Measurements from ENCODE around the gene DDX6. TPM values are rescaled to one million over a fixed set of nuclear protein-coding genes. Genes with fewer than 3 reads are reported as not detected.

Gene DDX6
- total and polyA plus RNA-seq, 9 of the 15 experiments (the other 6 are each of a cell fraction or from before 2014, with no cell fraction given), result 10.0 to 102 (median 58.2) TPM

DNA sequence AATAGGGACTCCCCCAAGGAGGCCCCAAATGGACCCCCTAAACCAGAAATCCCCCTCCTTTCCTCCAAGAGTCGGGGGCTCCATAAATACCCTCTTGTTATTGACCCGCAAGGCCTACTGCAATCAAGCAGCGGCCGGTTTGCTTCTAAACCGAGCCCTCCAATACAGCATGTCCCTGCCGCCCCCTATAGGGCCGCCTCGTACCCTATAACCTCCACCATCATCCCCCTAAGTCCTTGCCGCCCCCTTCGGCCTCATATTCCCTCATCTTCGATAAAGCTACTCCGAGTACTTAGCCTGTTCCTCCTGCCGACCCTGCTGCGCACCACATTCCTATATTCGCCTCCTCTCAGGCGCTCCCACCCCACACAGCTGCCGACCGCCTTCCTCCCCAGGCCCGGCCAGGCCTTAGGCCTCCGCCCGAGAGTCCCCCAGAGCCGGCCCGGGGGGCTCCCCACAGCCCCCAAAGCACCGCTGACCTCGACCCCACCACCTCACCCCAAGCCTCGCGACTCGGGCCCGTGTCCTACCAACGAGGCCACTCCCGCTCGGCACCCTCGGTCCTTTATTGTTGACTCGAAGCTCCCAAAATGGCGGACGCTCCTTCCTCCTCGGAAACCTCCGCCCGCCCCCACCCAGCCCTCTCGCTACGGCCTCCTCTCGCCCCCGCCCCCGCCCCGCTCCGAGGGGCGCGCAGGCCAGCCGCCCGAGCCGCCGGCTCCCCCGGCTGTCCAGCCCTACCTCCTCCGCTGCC lies 430 bp downstream of the DDX6 start (continued):
- TF ChIP-seq, protein P1, sequence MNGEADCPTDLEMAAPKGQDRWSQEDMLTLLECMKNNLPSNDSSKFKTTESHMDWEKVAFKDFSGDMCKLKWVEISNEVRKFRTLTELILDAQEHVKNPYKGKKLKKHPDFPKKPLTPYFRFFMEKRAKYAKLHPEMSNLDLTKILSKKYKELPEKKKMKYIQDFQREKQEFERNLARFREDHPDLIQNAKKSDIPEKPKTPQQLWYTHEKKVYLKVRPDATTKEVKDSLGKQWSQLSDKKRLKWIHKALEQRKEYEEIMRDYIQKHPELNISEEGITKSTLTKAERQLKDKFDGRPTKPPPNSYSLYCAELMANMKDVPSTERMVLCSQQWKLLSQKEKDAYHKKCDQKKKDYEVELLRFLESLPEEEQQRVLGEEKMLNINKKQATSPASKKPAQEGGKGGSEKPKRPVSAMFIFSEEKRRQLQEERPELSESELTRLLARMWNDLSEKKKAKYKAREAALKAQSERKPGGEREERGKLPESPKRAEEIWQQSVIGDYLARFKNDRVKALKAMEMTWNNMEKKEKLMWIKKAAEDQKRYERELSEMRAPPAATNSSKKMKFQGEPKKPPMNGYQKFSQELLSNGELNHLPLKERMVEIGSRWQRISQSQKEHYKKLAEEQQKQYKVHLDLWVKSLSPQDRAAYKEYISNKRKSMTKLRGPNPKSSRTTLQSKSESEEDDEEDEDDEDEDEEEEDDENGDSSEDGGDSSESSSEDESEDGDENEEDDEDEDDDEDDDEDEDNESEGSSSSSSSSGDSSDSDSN (IDR thresholded peaks at IDR 0.05; ENCODE audit: borderline replicate concordance in 1 of 2, low read depth in 2 of 2, low read length in 2 of 2), result no peak
- TF ChIP-seq SMAD2 (IDR thresholded peaks at IDR 0.05; ENCODE audit: low read depth, low read length) (no peak), POLR2B (IDR thresholded peaks at IDR 0.05; ENCODE audit: low read depth, partially characterized antibody) (no peak), CCNT2 (IDR thresholded peaks at IDR 0.05; ENCODE audit: borderline replicate concordance, extremely low read depth, insufficient read length, low read depth, low read length) (no peak), IFI16 (CRISPR knock-in tag; IDR thresholded peaks at IDR 0.05) (no peak), EP400 (IDR thresholded peaks at IDR 0.05) (peak; percentile 82), POLR2A (conservative IDR thresholded peaks at IDR 0.05) (no peak; the same call in 1 of the 2 replicates), JUN (IDR thresholded peaks at IDR 0.05; ENCODE audit: borderline replicate concordance, low read depth, low read length) (no peak), JUN (CRISPR knock-in tag; IDR thresholded peaks at IDR 0.05; ENCODE audit: borderline replicate concordance) (peak; percentile 74; the same call in 1 of the 2 replicates), NCOR1 (IDR thresholded peaks at IDR 0.05) (no peak; the same call in 1 of the 2 replicates), FOXA3 (CRISPR knock-in tag; conservative IDR thresholded peaks at IDR 0.05 in 1 of 2, IDR thresholded peaks at IDR 0.05 in 1 of 2) (no peak), ZBTB17 (CRISPR knock-in tag; IDR thresholded peaks at IDR 0.05) (peak; percentile 50; the same call in 1 of the 2 replicates)
- TF ChIP-seq, protein P2, sequence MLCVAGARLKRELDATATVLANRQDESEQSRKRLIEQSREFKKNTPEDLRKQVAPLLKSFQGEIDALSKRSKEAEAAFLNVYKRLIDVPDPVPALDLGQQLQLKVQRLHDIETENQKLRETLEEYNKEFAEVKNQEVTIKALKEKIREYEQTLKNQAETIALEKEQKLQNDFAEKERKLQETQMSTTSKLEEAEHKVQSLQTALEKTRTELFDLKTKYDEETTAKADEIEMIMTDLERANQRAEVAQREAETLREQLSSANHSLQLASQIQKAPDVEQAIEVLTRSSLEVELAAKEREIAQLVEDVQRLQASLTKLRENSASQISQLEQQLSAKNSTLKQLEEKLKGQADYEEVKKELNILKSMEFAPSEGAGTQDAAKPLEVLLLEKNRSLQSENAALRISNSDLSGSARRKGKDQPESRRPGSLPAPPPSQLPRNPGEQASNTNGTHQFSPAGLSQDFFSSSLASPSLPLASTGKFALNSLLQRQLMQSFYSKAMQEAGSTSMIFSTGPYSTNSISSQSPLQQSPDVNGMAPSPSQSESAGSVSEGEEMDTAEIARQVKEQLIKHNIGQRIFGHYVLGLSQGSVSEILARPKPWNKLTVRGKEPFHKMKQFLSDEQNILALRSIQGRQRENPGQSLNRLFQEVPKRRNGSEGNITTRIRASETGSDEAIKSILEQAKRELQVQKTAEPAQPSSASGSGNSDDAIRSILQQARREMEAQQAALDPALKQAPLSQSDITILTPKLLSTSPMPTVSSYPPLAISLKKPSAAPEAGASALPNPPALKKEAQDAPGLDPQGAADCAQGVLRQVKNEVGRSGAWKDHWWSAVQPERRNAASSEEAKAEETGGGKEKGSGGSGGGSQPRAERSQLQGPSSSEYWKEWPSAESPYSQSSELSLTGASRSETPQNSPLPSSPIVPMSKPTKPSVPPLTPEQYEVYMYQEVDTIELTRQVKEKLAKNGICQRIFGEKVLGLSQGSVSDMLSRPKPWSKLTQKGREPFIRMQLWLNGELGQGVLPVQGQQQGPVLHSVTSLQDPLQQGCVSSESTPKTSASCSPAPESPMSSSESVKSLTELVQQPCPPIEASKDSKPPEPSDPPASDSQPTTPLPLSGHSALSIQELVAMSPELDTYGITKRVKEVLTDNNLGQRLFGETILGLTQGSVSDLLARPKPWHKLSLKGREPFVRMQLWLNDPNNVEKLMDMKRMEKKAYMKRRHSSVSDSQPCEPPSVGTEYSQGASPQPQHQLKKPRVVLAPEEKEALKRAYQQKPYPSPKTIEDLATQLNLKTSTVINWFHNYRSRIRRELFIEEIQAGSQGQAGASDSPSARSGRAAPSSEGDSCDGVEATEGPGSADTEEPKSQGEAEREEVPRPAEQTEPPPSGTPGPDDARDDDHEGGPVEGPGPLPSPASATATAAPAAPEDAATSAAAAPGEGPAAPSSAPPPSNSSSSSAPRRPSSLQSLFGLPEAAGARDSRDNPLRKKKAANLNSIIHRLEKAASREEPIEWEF (CRISPR knock-in tag; IDR thresholded peaks at IDR 0.05), result no peak; the same call in 1 of the 2 replicates
- TF ChIP-seq, protein P3, sequence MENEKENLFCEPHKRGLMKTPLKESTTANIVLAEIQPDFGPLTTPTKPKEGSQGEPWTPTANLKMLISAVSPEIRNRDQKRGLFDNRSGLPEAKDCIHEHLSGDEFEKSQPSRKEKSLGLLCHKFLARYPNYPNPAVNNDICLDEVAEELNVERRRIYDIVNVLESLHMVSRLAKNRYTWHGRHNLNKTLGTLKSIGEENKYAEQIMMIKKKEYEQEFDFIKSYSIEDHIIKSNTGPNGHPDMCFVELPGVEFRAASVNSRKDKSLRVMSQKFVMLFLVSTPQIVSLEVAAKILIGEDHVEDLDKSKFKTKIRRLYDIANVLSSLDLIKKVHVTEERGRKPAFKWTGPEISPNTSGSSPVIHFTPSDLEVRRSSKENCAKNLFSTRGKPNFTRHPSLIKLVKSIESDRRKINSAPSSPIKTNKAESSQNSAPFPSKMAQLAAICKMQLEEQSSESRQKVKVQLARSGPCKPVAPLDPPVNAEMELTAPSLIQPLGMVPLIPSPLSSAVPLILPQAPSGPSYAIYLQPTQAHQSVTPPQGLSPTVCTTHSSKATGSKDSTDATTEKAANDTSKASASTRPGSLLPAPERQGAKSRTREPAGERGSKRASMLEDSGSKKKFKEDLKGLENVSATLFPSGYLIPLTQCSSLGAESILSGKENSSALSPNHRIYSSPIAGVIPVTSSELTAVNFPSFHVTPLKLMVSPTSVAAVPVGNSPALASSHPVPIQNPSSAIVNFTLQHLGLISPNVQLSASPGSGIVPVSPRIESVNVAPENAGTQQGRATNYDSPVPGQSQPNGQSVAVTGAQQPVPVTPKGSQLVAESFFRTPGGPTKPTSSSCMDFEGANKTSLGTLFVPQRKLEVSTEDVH (IDR thresholded peaks at IDR 0.05; ENCODE audit: low read depth, partially characterized antibody), result no peak
- TF ChIP-seq, protein P4, sequence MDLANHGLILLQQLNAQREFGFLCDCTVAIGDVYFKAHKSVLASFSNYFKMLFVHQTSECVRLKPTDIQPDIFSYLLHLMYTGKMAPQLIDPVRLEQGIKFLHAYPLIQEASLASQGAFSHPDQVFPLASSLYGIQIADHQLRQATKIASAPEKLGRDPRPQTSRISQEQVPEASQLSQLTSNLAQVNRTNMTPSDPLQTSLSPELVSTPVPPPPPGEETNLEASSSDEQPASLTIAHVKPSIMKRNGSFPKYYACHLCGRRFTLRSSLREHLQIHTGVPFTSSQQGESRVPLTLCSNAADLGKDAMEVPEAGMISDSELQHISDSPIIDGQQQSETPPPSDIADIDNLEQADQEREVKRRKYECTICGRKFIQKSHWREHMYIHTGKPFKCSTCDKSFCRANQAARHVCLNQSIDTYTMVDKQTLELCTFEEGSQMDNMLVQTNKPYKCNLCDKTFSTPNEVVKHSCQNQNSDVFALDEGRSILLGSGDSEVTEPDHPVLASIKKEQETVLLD (IDR thresholded peaks at IDR 0.05), result peak; percentile 19; the same call in 1 of the 2 replicates

Measured in K562 (cell line).